Measurements from ENCODE around the gene MT1A. TPM values are rescaled to one million over a fixed set of nuclear protein-coding genes. Genes with fewer than 3 reads are reported as not detected.

The MT1A gene
- total RNA-seq, 1 experiment from 2014 or later, result not detected

DNA sequence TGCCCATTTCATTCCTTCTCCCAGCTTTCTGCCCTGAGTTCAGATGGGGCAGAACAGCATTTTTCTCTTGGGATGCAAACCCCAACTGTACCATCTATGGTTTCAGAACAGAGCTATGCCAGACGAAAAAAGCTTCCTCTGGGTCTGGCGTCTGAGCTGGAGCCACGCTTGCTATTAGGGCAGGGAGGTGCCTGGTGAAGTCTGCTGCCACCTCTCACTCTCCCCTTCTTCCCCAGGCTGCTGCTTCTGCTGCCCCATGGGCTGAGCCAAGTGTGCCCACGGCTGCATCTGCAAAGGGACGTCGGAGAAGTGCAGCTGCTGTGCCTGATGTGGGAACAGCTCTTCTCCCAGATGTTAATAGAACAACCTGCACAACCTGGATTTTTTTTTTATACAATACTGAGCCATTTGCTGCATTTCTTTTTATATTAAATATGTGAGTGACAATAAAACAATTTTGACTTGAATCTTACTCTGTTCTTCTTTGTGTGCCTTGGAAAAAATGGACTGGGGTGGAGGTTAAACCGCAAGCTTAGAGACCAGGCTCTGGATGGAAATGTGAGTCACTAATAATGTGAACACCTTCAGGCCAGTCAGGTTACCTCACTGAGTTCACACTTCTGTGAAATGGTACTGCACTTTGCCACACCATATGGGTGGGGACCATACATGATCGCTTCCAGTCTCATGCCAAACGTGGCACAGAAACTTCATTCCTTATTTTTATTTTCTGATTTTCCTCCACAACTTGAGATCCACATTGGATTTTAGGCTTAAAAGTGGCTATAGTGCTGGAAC, 1.7 kb upstream of the MT1A start:
- Histone ChIP-seq H2AFZ (ENCODE audit: low read depth, low read length, poor library complexity, severe bottlenecking) (no peak overlapping the region), H3K36me3 (ENCODE audit: control insufficient read depth in 1 of 2, insufficient read depth in 2 of 2, low read length in 2 of 2) (no peaks in the 10 kb centered on the region), H3K27ac (ENCODE audit: low read depth, low read length) (no peak overlapping the region), H3K4me2 (ENCODE audit: low read length) (no peak overlapping the region), H3K9ac (ENCODE audit: low read length) (no peak overlapping the region), H3K9me3 (ENCODE audit: control insufficient read depth in 1 of 2, insufficient read depth in 1 of 2, low read depth in 1 of 2, low read length in 2 of 2) (no peaks in the 10 kb centered on the region), H3K27me3 (ENCODE audit: insufficient read depth, low read length) (no peaks in the 10 kb centered on the region), H4K20me1 (ENCODE audit: insufficient read depth) (no peaks in the 10 kb centered on the region), H3K4me1 (ENCODE audit: control insufficient read depth in 1 of 2, insufficient read depth in 2 of 2, low read length in 2 of 2) (peaks cover 0 to 3% of the 10 kb centered on the region in 2 experiments; a peak in 1 of 4 replicates), H3K9me2 (ENCODE audit: insufficient read depth) (no peaks in the 10 kb centered on the region), H3K79me2 (ENCODE audit: insufficient read depth, low read length) (no peaks in the 10 kb centered on the region), H3K4me3 (replicated peaks in 1 of 2; ENCODE audit: low read depth in 1 of 2, low read length in 2 of 2) (no peak overlapping the region)
- 0 out of 2 replicates have a peak, but pooled peaks have one; percentile 52 for ATAC-seq
- TF ChIP-seq YY1 (IDR thresholded peaks at IDR 0.05; ENCODE audit: extremely low read depth, insufficient replicate concordance, low read depth, low read length), result no peak
- ChIA-PET CTCF (no interaction called here), POLR2A (interaction anchor here (1.5 to 1.9 kb wide), 2 partner anchors 10 to 11 kb away, joined by 4 to 8 read pairs; partner anchors contain the start of gene MT1E), RAD21 (ENCODE audit: low non-redundant PET in 1 of 2, low total read pairs in 2 of 2, uncharacterized antibody in 2 of 2, unreplicated experiment in 2 of 2) (no interaction called here)
- BruUV-seq (replicated peaks), result no TSS peak
- intact Hi-C loops (cut with micrococcal nuclease), result no loop called here
- DNase-seq (ENCODE audit: low read depth, low spot score), result no peak

DNA sequence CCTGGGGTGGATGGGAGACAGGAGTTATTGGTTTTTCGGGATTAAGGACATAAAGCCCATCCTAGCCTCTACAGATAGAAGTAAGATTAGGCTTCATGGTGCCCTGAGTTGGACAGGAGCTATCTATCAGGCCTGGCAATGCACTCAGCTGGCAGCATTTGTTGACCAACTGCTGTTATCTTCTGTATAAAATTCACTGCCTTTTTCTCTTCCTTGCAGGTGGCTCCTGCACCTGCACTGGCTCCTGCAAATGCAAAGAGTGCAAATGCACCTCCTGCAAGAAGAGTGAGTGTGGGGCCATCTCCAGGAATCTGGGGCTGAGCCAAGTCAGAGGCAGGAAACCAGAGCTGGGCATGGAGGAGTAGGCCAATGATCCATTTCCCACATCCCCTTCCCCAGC, 579 bp downstream of the MT1A start:
- H3K9ac ChIP-seq (ENCODE audit: low read length), result no peak overlapping the region
- H3K4me1 ChIP-seq (ENCODE audit: control insufficient read depth in 1 of 2, insufficient read depth in 2 of 2, low read length in 2 of 2), result peaks cover 9 to 19% of the 10 kb centered on the region in 2 experiments
- no peaks in the 10 kb centered on the region for H3K9me2 ChIP-seq (ENCODE audit: insufficient read depth)
- H3K79me2 ChIP-seq (ENCODE audit: insufficient read depth, low read length), result no peaks in the 10 kb centered on the region
- no peak overlapping the region for H3K4me3 ChIP-seq (replicated peaks in 1 of 2; ENCODE audit: low read depth in 1 of 2, low read length in 2 of 2)
- TF ChIP-seq, protein P1, sequence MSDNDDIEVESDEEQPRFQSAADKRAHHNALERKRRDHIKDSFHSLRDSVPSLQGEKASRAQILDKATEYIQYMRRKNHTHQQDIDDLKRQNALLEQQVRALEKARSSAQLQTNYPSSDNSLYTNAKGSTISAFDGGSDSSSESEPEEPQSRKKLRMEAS (IDR thresholded peaks at IDR 0.05), result no peak
- TF ChIP-seq SIN3A (IDR thresholded peaks at IDR 0.05; ENCODE audit: low read depth) (no peak), RAD21 (IDR thresholded peaks at IDR 0.05; ENCODE audit: low read depth) (no peak), CEBPB (IDR thresholded peaks at IDR 0.05; ENCODE audit: low read depth) (no peak), YY1 (IDR thresholded peaks at IDR 0.05; ENCODE audit: extremely low read depth, insufficient replicate concordance, low read depth, low read length) (no peak), ZNF274 (IDR thresholded peaks at IDR 0.05; ENCODE audit: low read depth, low read length) (no peak), EZH2phosphoT487 (IDR thresholded peaks at IDR 0.05; ENCODE audit: borderline replicate concordance) (no peak), EZH2 (IDR thresholded peaks at IDR 0.05) (no peak)
- TF ChIP-seq, protein P2, sequence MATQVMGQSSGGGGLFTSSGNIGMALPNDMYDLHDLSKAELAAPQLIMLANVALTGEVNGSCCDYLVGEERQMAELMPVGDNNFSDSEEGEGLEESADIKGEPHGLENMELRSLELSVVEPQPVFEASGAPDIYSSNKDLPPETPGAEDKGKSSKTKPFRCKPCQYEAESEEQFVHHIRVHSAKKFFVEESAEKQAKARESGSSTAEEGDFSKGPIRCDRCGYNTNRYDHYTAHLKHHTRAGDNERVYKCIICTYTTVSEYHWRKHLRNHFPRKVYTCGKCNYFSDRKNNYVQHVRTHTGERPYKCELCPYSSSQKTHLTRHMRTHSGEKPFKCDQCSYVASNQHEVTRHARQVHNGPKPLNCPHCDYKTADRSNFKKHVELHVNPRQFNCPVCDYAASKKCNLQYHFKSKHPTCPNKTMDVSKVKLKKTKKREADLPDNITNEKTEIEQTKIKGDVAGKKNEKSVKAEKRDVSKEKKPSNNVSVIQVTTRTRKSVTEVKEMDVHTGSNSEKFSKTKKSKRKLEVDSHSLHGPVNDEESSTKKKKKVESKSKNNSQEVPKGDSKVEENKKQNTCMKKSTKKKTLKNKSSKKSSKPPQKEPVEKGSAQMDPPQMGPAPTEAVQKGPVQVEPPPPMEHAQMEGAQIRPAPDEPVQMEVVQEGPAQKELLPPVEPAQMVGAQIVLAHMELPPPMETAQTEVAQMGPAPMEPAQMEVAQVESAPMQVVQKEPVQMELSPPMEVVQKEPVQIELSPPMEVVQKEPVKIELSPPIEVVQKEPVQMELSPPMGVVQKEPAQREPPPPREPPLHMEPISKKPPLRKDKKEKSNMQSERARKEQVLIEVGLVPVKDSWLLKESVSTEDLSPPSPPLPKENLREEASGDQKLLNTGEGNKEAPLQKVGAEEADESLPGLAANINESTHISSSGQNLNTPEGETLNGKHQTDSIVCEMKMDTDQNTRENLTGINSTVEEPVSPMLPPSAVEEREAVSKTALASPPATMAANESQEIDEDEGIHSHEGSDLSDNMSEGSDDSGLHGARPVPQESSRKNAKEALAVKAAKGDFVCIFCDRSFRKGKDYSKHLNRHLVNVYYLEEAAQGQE (IDR thresholded peaks at IDR 0.05; ENCODE audit: low read depth), result no peak
- TF ChIP-seq, protein P3, sequence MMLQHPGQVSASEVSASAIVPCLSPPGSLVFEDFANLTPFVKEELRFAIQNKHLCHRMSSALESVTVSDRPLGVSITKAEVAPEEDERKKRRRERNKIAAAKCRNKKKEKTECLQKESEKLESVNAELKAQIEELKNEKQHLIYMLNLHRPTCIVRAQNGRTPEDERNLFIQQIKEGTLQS (IDR thresholded peaks at IDR 0.05), result no peak
- H3K27me3 ChIP-seq (ENCODE audit: insufficient read depth, low read length), result no peaks in the 10 kb centered on the region
- no peak overlapping the region for H3K4me2 ChIP-seq (ENCODE audit: low read length)
- CTCF ChIA-PET, result no interaction called here
- ATAC-seq (no peak), DNase-seq (ENCODE audit: low read depth, low spot score) (no peak)
- RAD21 ChIA-PET (ENCODE audit: low non-redundant PET in 1 of 2, low total read pairs in 2 of 2, uncharacterized antibody in 2 of 2, unreplicated experiment in 2 of 2), result no interaction called here
- intact Hi-C loops (cut with micrococcal nuclease), result no loop called here
- no peaks in the 10 kb centered on the region for H3K36me3 ChIP-seq (ENCODE audit: control insufficient read depth in 1 of 2, insufficient read depth in 2 of 2, low read length in 2 of 2)
- no peaks in the 10 kb centered on the region for H3K9me3 ChIP-seq (ENCODE audit: control insufficient read depth in 1 of 2, insufficient read depth in 1 of 2, low read depth in 1 of 2, low read length in 2 of 2)
- H3K27ac ChIP-seq (ENCODE audit: low read depth, low read length), result no peak overlapping the region
- no peak overlapping the region for H2AFZ ChIP-seq (ENCODE audit: low read depth, low read length, poor library complexity, severe bottlenecking)
- no TSS peak for BruUV-seq (replicated peaks)
- no peaks in the 10 kb centered on the region for H4K20me1 ChIP-seq (ENCODE audit: insufficient read depth)
- POLR2A ChIA-PET, result no interaction called here

Data from HCT116 (cell line).